ENCODE measurements around the gene SNX14. TPM values are rescaled to one million over a fixed set of nuclear protein-coding genes. Genes with fewer than 3 reads are reported as not detected.

The SNX14 gene
- total RNA-seq, 1 experiment from 2014 or later, result 119 TPM

- ChIA-PET POLR2A (interaction anchor here (0.6 kb wide), 1 partner anchor 14 kb away, joined by 4 read pairs; no protein-coding TSS in a partner anchor), CTCF (no interaction called here)
- no peaks in the 10 kb centered on the region for H3K9me3 ChIP-seq (ENCODE audit: control insufficient read depth, insufficient read depth, low read depth, low read length)
- DNase-seq (ENCODE audit: low read depth, low spot score) (no peak), ATAC-seq (no peak)
- in situ Hi-C loops (cut with HindIII; ENCODE audit: low pct_unique_long_range_greater_than_20kb, low sequenced_read_pairs), result no loop called here
- no TSS peak for BruUV-seq (replicated peaks)
- no peak for TF ChIP-seq CTCF (IDR thresholded peaks at IDR 0.05)
- no peak for TF ChIP-seq POLR2AphosphoS5 (IDR thresholded peaks at IDR 0.05; ENCODE audit: low read depth, low read length)
- no peak for TF ChIP-seq REST (IDR thresholded peaks at IDR 0.05; ENCODE audit: insufficient read depth in 1 of 2, low read depth in 2 of 2, low read length in 1 of 2)
- no peak for TF ChIP-seq SIN3A (IDR thresholded peaks at IDR 0.05; ENCODE audit: borderline replicate concordance, insufficient read depth, low read depth, low read length)
- no peak for TF ChIP-seq TCF7L2 (IDR thresholded peaks at IDR 0.05; ENCODE audit: low read depth, low read length)
- no peaks in the 10 kb centered on the region for H3K36me3 ChIP-seq (ENCODE audit: control insufficient read depth, insufficient read depth, low read length)
- no peaks in the 10 kb centered on the region for H3K27me3 ChIP-seq (ENCODE audit: control insufficient read depth, insufficient read depth, low read length)
- no peak overlapping the region for H3K4me3 ChIP-seq (ENCODE audit: low read depth in 2 of 2, low read length in 2 of 2)
- intact Hi-C loops (cut with micrococcal nuclease; ENCODE audit: unreplicated experiment), result no loop called here
- peak overlapping the region; percentile 79 for H3K27ac ChIP-seq (ENCODE audit: low read length)
- H3K4me1 ChIP-seq (ENCODE audit: control insufficient read depth, insufficient read depth, low read length), result peaks cover 75% of the 10 kb centered on the region
Measured at GRCh38 chr6:85458184-85458583, 135.5 kb downstream of the SNX14 start.

GRCh38 chr6:85456782-85457181, 136.9 kb downstream of the SNX14 start:
- CTCF ChIA-PET, result no interaction called here
- peak; percentile 10; the same call in 1 of the 2 replicates for ATAC-seq
- Histone ChIP-seq H3K27me3 (ENCODE audit: control insufficient read depth, insufficient read depth, low read length) (no peaks in the 10 kb centered on the region), H3K4me3 (ENCODE audit: low read depth in 2 of 2, low read length in 2 of 2) (no peak overlapping the region), H3K36me3 (ENCODE audit: control insufficient read depth, insufficient read depth, low read length) (no peaks in the 10 kb centered on the region; the same call in 1 of the 2 replicates), H3K4me1 (ENCODE audit: control insufficient read depth, insufficient read depth, low read length) (peaks cover 76% of the 10 kb centered on the region), H3K27ac (ENCODE audit: low read length) (peak overlapping the region; percentile 52), H3K9me3 (ENCODE audit: control insufficient read depth, insufficient read depth, low read depth, low read length) (no peaks in the 10 kb centered on the region)
- POLR2A ChIA-PET, result no interaction called here
- TF ChIP-seq CTCF (IDR thresholded peaks at IDR 0.05), result no peak
- TF ChIP-seq POLR2AphosphoS5 (IDR thresholded peaks at IDR 0.05; ENCODE audit: low read depth, low read length), result 0 out of 2 replicates have a peak, but pooled peaks have one; percentile 23
- TF ChIP-seq REST (IDR thresholded peaks at IDR 0.05; ENCODE audit: insufficient read depth in 1 of 2, low read depth in 2 of 2, low read length in 1 of 2), result no peak
- no peak for TF ChIP-seq SIN3A (IDR thresholded peaks at IDR 0.05; ENCODE audit: borderline replicate concordance, insufficient read depth, low read depth, low read length)
- no peak for TF ChIP-seq TCF7L2 (IDR thresholded peaks at IDR 0.05; ENCODE audit: low read depth, low read length)
- BruUV-seq (replicated peaks), result no TSS peak
- intact Hi-C loops (cut with micrococcal nuclease; ENCODE audit: unreplicated experiment), result no loop called here
- no peak for DNase-seq (ENCODE audit: low read depth, low spot score)
- in situ Hi-C loops (cut with HindIII; ENCODE audit: low pct_unique_long_range_greater_than_20kb, low sequenced_read_pairs), result no loop called here

Data from Panc1 (cell line).